GM12864 (cell line): ENCODE measurements around the gene TSPEAR.

Experiments
- DNase-seq: peaks from one replicate; pipeline ENCODE4 v3.0.0-alpha.2; 2011; ENCODE audit warnings: low read depth
- H3K4me3 ChIP-seq: 2 replicates; pipeline ENCODE4 v1.5.1; 2011; ENCODE audit warnings: mild to moderate bottlenecking, low read depth, low read length, control low read depth
- TF ChIP-seq, protein P1 (sequence below): IDR thresholded peaks from 2 replicates; pipeline ENCODE4 v1.5.1; 2011; ENCODE audit warnings: low read depth, mild to moderate bottlenecking, moderate library complexity, low read length, control low read depth, inconsistent platforms; ENCODE audit errors: missing control alignments

TSPEAR gene

DNA sequence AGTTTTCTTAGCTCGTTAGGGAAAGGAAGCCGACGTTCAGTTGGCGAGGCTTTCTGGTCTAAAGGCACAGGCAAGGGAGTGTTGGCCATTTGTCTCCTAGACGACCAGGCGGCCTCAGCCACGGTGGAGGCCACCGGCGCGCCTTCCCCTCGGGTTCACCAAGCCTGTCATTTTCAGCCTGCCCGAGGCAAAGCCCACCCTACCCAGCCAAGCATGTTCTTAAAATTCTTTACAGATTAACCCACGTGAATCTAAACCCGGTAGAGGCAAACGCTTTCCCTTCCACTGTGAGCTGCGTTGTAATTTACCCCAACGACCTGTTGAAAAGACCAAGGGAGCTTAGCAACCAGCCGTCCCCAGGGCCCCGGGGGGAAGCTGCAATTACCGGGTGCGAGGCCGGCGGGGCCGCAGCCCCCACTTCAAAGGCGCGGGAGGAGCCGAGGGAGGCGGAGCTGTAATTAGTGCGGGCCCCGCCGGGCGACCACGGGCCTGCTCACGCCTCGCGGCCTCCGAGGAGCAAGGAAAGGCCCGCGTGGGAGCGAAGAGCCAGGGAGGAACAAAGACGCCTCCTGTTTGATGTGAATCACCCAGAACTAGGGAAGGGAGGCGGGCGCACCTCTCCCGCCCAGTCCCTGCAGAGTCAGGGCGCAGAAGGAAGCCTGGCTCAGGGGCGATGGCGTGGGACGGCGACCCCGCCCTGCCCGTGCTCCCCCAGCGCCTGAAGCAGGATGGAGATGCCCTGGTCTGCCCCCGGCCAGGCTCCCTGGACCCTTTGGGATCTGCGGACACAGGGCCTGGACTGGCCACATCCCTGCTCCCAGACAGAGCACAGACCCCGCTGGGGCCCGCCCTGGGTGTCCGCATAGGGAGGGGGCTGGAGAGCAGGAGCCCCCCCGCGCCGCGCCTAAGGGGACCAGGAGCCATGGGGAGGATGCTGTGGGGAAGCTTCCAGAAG is 12.1 kb upstream of the TSPEAR start:
- no peak for DNase-seq
- H3K4me3 ChIP-seq, result no peak overlapping the region
- TF ChIP-seq, protein P1, sequence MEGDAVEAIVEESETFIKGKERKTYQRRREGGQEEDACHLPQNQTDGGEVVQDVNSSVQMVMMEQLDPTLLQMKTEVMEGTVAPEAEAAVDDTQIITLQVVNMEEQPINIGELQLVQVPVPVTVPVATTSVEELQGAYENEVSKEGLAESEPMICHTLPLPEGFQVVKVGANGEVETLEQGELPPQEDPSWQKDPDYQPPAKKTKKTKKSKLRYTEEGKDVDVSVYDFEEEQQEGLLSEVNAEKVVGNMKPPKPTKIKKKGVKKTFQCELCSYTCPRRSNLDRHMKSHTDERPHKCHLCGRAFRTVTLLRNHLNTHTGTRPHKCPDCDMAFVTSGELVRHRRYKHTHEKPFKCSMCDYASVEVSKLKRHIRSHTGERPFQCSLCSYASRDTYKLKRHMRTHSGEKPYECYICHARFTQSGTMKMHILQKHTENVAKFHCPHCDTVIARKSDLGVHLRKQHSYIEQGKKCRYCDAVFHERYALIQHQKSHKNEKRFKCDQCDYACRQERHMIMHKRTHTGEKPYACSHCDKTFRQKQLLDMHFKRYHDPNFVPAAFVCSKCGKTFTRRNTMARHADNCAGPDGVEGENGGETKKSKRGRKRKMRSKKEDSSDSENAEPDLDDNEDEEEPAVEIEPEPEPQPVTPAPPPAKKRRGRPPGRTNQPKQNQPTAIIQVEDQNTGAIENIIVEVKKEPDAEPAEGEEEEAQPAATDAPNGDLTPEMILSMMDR, result no peak

DNA sequence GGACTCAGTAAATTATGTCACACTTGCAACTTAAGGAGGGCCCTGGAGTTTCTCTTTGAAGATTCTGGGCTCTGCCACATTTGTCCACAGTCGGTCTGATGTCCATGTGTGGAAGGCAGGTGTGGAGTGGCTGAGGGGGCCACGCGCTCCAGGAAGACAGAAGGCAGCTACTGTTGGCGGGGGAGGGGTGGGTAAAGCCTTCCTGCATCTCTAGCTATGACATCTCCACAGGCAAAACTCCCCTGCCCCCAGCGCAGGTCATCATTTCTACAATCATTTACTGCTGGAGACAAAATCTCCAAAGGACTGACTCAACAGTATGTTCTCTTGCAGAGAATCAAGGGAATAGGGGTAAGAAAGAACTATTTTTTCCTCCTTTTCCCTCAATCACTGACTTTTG is 11.4 kb upstream of the TSPEAR start:
- H3K4me3 ChIP-seq, result no peak overlapping the region
- DNase-seq, result no peak
- TF ChIP-seq, protein P1, result no peak

DNA sequence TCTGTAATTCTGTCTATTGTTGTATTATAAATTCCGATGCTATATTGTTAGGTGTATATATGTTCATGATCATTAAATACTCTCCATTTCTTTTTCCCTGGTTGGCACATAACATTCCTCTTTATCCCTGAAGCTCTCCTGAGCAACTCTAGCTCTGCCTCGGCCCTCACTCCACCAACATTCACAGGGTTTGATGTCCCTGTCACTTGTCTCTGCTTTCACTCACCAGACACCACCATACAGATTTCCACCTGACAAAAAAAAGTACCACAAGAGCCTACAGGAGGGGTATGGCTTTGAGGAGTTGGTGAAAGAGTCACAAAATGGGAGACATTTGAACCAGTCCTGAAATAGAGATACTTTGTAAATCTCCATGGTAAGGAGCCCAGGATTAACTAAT is 8.8 kb upstream of the TSPEAR start:
- TF ChIP-seq, protein P1, result no peak
- H3K4me3 ChIP-seq, result no peak overlapping the region
- no peak for DNase-seq

DNA sequence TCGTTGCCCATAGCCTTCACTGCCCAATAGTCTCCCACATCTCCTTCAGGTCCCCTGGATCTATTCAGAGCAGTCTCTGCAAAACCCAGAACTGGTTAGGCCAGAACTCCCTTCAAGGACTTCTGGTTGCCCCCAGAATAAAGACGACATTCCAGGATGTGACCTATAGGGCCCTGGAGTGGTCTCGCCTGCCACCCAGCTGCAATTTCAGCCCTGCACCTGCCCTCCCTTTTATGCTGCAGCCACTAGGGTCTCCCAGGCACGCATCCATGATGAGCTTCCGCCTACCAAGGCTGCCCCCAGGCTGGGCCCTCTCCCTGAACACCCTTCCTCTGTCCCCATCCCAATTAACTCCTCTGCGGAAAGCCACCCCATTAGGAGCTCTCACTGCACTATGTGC is 7.2 kb upstream of the TSPEAR start:
- TF ChIP-seq, protein P1, result peak; percentile 9
- DNase-seq, result no peak
- H3K4me3 ChIP-seq, result no peak overlapping the region

DNA sequence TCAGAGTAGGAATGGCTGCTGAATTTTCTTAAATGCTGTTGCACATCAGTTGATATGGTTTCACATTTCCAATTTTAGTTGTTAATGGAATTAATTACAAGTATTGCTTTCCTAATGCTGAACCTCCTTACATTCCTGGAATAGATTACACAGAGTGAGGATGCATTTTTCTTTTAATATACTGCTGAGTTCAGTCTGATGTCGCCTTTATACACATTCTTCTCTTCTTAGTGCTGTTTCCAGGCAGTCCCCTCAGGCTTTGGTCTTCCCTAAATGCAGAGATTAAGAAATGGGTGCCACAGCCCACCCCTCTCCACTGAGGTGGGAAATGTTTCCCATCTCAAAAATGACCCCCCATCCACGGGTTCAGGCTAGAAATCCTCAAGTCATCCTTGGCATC is 6.7 kb upstream of the TSPEAR start:
- TF ChIP-seq, protein P1, result no peak
- H3K4me3 ChIP-seq, result no peak overlapping the region
- no peak for DNase-seq

DNA sequence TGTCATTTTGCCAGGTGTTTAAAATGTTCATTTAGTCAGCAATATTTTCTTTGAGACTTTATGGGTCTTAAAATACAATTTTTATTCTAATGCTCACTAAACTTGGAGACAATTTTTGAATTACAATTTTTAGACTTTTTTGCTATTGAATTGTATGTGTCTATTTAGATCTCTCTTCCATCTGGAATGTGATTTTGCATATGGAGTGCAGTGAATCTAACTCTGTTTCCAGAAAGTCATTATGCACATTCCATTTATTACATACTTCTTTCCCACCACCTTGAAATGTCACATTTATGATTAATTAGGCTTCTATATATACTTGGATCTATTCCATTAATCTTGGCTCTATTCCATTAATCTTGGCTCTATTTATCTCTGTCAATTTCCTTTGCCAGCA is 5.6 kb upstream of the TSPEAR start:
- TF ChIP-seq, protein P1, result no peak
- no peak for DNase-seq
- H3K4me3 ChIP-seq, result no peak overlapping the region

DNA sequence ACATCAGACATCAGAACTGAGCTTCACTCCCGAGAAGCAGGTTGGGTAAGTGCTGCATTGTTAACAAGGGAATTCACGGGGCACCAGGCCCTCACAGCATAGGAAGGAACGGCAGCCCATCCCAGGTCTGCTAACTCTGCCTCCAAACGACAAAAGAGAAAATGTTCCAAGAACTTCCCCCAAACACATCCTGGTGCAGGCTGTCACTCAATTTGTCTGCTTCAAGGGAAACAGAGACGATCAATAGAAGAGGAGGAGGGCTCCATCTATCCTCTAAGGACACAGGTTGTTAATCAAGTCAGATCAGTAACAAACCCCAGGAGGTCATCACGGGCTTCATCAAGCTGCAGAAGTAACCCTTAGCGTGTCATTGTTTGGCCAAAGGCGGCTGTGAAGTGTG is 3.5 kb upstream of the TSPEAR start:
- DNase-seq, result no peak
- TF ChIP-seq, protein P1, result no peak
- no peak overlapping the region for H3K4me3 ChIP-seq
